ENCODE results near the gene ARHGAP10.

The ARHGAP10 gene

DNA sequence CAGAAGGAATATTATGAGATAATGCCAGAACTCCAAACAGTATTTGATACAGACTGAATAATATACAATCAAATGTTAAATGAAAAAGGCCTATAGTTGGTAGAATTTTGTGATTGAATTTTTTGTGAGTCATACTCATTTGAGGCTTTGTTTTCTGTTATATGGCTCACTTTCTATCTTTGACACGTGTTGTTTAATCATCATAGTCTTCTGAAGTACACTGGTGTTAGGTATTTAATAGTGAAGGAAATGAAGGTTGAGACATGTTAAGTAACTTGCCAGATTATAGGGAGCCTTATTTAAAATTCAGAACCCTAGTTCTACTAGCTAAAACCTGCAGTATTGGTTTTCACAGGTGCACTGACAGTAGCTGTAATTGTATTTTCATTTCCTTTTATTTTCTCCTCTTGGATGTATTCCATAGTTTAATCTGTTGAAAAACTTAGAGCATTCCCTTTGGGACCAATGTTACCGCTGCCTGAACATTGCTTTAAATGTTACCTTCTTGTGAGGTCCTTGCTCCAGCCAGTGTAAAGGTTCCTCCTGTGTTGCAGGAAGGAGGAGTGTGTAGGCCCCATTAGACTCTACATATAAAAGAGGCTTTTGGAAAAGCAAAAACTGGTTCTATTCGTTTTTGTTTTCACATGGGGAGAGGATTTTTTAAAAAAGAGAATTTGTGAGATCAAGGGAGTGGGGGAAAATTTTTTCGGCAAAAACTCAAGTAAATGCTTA is 224.1 kb downstream of the ARHGAP10 start:
- no peak for DNase-seq (ENCODE audit: low spot score)

DNA sequence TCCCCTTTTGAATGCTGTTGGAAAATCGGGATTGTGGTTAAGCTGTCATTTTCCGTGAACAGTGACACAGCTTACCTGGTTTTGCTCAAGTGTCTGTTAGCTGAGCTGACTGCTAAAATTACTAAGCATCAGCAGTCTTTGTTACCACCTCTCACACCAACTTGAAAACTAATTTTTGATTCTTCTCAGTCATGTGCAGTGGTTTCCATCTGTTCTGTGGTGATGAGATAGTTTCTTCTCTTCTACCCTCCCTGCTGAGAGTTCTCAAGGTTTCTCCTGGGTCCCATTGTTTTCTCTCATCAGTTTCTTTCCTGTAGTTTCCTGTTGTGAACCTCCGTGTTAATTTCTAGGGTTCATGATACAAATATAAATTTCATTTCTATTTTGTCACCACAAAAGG is 225.6 kb downstream of the ARHGAP10 start:
- no peak for DNase-seq (ENCODE audit: low spot score)

DNA sequence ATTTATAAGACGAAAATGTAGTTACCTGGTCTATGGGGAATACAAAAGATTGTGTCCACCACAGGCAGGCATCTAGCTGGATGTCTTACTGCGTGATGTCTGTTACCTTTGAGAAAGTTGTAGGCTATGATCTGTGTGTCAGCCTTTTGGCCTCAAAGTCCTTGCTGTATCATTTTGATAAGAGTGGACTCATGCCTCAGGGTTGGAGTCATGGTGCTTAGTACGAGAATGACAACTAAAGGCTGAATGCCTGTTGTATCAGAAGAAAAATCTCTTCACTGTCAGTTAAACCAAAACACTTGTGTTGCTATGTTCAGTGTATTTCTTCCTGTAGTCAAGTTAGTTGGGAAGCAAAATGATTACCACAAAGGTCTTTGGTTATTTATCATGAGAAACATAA is 226.2 kb downstream of the ARHGAP10 start:
- no peak for DNase-seq (ENCODE audit: low spot score)

DNA sequence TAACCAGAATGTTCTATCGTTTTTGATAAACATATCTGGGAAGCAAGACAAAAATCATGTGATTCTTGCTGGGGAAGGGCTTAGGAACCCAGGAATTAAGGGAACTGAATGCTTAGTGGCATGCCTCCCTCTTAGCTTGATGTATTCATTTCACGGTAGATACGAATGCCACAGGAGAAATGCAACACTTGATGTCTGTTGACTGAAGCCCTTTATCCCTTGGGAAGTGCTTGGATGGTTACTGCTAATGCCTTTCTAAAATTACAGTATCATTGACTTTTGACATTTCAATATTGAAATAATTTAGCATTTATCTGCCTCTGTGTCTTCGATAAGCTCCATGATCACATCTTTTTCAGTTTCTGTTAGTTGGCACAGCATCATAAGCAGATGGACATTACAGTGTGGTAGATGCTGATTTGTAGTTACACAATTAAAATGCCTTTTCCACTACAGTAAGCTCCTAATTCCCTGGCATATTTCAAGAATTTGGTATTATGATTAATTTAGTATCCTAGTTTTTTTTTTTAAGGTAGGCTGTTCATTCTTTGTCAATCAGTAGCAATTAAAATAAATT is 226.7 kb downstream of the ARHGAP10 start:
- DNase-seq (ENCODE audit: low spot score): no peak

DNA sequence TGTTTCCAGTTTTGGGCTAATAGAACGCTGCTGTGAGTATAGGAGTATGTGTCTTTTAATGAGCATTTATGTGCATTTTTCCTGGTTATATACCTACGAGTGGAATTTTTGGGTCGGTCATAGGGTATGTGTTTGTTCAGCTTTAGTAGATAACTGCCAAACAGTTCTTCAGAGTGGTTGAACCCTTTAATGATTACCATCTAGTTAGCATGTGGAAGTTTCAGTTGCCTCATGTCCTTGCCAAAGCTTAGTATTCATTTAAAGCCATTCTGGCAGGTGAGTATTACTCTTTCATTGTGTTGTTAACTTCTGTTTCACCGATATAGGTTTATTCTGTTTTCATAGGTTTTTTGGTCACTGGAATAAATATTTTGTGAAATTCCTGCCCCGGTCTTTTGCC is 229.1 kb downstream of the ARHGAP10 start:
- DNase-seq (ENCODE audit: low spot score): no peak

DNA sequence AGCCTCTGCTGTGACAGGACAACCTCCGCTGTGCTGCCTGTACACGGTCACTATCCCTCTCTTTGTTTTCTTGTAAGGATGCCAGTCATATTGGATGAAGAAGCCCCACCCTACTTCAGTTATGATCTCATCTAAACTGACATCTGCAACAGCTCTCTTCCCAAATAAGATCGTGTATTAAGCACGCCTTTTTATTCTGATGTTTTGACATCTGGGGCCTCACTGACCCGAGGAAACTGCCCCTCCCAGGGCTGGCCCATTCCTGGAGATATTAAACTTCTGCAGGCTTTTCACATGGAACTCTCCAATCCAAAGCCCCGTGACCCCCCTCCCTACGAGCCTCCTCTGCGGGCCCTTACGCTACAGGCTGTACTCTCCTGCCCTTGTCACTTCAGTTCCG is 232.0 kb downstream of the ARHGAP10 start:
- DNase-seq (ENCODE audit: low spot score): no peak

DNA sequence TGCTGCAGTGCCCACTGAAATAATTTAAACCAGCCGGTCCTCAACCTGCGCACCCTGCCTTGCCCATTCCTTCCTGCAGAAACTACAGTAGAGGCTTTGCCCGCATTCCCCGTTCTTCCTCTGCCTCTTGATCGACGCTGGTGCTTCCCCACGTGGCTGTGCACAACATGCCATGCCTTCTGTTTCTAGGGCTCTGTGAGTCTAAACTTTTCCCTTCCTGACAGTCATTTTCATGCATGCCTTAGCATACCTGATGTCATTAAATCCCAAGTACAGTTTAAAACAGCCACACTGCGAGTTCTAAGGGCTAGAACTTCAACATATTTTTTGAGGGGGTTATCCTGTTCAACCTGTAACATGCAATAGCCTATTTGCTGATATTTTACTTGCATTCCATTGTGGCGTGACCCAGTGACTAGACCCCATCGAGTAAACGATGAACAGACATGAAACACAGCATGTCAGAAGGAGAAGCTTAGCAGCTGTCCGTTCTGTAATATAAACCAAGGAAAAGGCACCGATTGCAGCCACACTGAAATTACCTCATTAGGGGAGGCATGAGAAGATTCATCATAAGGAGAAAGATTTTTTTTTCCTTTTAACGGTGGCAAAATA is 232.5 kb downstream of the ARHGAP10 start:
- no peak for DNase-seq (ENCODE audit: low spot score)

DNA sequence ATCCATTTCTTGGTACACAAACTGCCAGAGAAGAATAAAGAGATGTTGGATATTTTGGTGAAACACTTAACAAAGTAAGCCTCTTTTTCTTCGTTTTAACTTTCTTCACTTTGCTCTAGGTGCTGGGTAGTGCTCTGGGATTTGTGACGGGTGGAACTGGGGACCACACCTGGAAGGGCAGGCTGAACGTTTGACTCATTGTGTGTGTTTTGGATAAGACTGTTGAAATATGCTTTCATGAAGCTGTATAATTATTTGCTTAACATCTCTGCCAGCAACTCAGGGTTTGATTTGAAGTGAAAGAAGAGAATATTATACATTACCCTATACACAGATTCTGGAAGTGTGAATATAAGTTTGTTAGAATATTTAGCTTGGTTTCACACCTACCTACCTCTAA is 233.2 kb downstream of the ARHGAP10 start:
- no peak for DNase-seq (ENCODE audit: low spot score)

DNA sequence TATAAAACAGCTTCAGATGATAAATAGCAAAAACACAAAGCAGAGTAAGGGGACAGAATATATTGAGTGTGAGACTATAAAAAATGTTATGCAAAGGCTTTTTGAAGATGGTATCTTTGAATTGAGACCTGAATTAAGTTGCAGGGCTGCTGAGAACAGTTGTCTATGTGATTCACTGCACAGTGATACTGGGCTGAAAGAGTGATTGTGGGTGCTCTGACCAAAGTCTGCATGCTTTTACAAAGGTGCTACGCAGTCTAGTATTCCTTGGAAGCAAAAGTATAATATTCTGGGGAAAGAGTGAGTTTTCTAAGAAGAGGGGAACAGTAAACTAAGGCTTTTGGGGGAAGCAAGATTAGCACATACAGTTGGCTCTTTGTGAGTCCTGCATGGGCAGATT is 234.0 kb downstream of the ARHGAP10 start:
- no peak for DNase-seq (ENCODE audit: low spot score)

DNA sequence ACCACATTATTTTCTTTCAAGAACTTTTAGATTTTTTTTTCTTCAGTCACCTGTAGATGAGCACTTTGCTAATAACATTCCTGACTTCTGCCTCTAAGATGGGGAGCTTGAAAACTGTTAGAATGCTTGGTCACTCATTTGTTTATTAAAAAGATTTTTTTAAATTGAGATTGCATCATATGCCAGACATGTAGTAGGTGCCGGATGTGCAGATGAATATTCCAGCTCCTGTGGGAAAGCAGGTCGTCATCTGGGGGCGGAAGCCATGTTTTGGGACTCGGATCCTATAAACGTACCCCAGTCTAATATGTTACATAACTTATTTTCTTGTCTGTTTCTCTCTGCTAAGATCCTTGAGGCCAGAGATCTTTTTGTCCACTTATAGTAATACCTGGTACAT is 236.8 kb downstream of the ARHGAP10 start:
- no peak for DNase-seq (ENCODE audit: low spot score)

DNA sequence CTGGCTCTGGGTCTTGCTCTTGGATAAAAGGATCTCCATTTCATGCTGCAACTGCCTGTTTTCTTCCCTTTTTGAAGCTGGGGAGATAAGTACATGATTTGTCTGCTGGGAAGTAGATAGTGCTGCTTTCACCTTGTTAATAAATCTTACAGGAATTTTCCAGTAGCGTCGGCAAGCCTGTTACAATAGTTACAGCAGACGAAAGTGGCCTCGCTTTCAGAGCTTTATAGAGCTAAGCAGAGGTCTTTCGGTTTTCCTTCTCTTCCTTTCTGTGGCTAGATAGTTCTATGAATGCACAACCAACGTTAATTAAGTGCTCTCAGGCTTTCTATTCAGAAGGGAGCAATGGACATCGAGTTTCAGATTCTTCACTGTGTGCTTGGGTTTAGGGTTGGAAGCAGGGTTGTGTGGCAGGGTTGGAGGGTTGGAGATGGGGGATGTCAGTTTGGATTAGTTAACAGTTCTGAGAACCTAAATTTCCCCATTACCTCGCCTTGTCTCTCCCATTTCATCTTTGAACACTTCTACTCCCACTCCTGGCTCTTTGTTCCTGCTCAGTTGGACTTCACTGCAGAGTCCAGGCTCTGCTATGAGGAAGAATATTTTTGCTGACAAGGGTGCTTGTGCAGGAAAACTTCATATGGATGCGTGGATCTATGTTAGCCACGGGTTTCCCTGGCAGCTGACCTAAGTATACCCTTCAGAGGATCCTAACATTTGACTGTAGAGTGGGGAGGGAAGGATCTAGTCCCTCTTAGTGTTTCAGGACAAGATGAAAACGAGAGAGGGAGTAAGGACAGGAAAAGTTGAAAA is 237.9 kb downstream of the ARHGAP10 start:
- DNase-seq (ENCODE audit: low spot score): no peak

DNA sequence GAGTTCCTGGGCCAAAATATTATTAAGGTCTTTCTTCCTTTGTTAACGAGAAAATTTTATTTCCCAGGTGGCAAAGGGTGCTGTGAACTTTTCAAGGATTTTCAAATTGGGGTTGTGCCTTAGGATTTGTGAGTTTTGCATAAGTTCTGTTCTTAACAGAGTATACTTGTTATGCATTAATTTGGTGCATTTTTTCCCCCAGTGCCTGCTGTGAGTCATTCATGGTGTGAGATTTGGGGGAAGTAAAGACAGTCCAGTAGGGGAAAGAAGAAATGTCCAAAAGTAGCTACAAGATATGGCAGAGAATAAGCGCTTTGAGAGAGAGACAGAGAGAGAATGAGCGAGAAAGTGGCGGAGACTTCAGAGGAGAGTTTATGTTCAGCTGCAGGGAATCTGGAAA is 239.2 kb downstream of the ARHGAP10 start:
- no peak for DNase-seq (ENCODE audit: low spot score)

DNA sequence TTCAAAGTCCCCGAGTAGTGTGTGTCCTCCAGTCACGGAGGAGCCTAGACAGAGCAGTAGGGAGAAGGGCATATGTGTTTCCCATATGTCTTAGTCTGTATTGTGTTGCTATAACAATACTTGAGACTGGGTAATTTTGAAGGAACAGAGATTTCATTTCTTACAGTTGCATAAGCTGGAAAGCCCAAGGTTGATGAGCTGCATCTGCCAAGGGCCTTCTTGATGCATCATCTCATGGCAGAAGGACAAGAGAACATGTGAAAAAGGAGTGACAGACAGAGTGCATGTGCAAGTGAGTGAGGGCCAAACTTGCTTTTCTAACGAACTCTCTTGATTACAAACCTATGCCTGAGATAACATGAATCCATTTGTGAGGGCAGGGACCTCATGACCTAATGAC is 243.4 kb downstream of the ARHGAP10 start:
- DNase-seq (ENCODE audit: low spot score): no peak

DNA sequence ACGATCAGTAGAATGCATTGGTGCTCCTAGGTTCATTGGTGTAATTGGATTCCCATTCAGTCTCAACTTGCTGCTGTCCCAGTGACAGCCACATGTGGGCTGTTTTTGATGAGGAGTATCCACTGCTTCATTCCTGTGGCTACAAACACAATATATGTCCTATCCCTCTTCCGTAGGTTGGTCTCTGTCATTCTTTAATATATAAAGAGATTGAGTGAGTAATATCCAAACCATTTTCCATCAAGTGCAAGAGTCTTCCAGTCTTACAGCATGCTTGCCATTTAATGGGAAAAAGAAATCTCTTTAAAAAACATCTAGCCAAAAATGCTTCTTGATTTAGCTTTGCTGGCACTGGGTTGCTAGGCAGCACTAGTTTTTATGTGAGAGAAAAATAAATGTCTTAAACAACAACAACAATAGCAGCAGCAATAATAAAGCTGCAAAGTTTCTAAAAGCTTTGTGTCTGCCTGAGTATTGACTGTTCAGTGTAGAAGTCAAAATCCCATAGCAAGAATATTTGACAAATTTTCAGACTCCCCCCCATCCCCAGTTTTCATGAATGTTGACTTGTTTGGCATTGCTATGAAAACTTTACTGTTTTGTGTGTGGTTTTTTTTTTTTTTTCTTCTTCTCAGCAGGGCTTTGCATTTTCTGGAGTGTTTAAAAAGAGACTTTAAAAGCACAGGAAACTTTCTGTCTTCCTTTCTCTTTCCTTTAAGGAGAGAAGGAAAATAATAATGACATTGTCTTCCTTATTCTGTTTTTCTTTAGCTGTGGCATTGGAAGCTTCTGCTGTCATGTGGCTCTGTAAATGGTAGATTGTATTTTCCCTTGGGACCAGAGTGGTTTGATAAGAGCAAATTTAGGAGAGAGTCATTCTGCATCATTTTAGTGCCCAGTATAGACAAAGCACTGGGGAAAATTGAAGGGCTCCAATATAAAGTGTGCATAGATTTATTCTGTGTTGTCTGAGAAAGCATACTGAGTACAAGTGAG is 244.3 kb downstream of the ARHGAP10 start:
- no peak for DNase-seq (ENCODE audit: low spot score)

DNA sequence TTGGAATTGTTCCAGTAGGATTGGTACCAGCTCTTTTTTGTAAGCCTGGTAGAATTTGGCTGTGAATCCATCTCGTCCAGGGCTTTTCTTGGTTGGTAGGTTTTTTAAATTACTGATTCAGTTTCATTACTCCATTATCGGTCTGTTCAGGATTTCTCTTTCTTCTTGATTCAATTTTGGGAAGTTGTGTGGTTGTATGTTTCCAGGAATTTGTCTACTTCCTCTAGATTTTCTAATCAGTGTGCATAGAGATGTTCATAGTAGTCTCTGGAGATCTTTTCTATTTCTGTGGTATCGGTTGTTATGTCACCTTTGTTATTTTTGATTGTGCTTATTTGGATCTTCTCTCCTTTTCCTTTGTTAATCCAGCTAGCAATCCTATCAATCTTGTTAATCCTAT is 248.7 kb downstream of the ARHGAP10 start:
- no peak for DNase-seq (ENCODE audit: low spot score)

DNA sequence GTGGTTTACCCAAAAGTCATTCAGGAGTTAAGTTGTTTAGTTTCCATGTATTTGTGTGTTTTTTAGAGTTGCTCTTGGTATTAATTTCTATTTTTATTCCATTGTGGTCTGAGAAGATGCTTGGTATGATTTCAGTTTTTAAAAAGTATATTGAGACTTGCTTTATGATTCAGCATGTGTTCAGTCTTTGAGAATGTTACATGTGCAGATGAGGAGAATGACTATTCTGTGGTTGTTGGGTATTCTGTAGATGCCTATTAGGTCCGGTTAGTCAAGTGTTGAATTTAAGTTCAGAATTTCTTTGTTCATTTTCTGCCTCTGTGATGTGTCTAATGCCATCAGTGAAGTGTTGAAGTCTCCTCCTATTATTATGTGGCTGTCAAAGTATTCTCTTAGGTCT is 249.4 kb downstream of the ARHGAP10 start:
- DNase-seq (ENCODE audit: low spot score): no peak

DNA sequence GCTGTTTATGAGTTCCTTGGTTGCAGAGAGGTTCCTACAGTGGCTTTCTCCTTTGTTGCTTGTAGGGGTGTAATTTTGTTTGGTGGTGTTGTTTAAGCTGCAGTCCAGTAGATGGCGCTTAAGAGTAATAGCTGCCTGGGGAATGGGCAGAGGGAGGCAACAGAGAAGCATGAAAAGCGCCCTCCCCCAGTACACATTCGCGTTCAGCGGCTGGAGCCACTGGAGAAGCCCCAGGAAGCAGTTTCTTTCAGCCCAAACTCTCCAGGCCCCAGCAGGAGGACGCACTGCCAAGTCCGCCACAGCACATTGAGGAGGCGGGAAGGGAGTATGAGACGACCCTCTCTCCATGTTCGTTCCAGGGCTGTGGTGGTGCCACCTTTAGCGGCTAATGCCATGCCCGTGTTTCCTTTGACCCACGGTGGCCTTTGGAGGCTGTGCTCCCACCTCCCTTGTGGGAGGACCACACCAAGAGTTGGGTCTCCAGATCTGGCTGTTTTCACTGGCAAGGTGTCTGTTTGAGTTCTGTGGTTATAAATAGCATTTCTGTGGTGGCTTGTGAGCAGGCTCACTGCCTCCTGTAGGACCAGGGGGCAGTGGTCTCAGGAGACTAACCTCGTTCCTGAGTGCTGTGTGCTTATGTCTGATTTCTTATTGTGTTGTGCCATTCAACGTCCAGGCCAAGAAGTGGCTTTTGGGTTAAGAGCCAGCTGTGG is 252.3 kb downstream of the ARHGAP10 start:
- peak; percentile 15 for DNase-seq (ENCODE audit: low spot score)

DNA sequence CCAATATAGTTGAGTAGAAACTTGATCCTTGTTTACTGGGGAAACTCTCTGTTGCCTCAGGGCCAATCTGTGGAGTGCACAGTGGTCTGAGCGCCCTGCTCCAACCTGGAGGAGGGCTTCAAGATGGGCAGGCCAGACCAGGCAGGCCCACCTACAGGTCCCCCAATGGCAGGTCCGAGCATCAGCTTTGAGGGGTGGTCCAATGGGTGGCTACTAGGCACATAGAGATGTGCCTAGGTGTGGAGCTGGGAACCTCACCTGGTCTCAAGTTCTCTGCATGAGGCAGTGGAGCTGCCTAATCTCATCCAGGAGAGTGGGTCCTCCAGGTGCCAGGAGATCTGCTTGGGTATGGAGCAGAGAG is 252.9 kb downstream of the ARHGAP10 start:
- DNase-seq (ENCODE audit: low spot score): no peak

DNA sequence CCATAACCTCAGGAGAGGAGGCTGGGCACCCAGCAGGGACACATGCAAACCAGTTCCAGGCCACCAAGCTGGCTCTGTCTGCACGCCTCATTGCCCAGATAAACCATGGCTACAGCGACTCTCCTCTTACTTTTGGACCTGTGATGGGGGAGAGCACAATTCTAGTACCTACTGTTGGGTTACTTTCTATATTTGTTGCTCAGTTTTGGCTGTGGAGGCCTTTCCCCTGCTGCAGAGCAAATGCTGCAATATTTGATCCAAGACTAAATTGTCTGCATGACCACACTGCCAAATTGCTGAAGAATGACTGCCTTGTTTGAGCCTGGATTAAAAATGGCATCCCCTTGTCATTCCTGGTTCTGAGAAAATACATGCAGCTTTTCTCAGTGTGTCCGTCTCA is 253.5 kb downstream of the ARHGAP10 start:
- no peak for DNase-seq (ENCODE audit: low spot score)

DNA sequence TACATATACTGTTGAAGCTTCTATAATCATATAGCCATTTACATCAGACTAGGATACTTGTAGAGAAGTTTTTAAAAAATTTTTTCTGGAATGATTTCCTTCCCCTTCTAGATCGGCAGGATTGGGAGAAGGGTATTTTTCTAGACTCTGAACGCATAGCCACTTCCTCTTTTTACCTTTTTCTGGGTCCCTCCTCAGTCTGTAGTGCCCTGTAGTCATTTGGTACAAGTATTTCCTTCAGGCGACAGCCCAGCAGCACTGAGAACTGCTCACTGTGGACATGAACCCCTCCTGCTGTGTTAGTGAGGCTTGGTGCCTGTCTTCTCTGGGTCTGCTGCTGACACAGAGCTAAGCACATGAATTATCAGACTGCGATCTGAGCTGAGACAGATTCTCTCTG is 255.4 kb downstream of the ARHGAP10 start:
- no peak for DNase-seq (ENCODE audit: low spot score)

Data from HuH-7.5 (cell line).